ENCODE results near the gene DHX35. TPM values are rescaled to one million over a fixed set of nuclear protein-coding genes. Genes with fewer than 3 reads are reported as not detected.

Gene DHX35
- total and polyA plus RNA-seq, 2 experiments from 2014 or later, result 8.3 to 25.9 TPM

GRCh38 chr20:38963745-38964144, 1.6 kb downstream of the DHX35 start:
- H3K9me2 ChIP-seq (ENCODE audit: insufficient read depth), result no peaks in the 10 kb centered on the region
- peaks cover 6% of the 10 kb centered on the region for H3K27me3 Mint-ChIP-seq (ENCODE audit: insufficient read depth, low read depth, poor library complexity)
- no peaks in the 10 kb centered on the region for H3F3A ChIP-seq (replicated peaks; ENCODE audit: low read depth)
- H2AFZ ChIP-seq, result no peak overlapping the region
- 0 out of 2 replicates have a peak overlapping the region, but pooled peaks have one; percentile 67 for H3K4me3 ChIP-seq
- no peaks in the 10 kb centered on the region for H3K27me3 ChIP-seq (ENCODE audit: insufficient read depth)
- H3K4me1 ChIP-seq (ENCODE audit: insufficient read depth), result peaks cover 10% of the 10 kb centered on the region
- peaks cover 4% of the 10 kb centered on the region; the same call in 2 of the 3 replicates for H3K36me3 Mint-ChIP-seq (ENCODE audit: low read depth)
- TF ChIP-seq EZH2phosphoT487 (IDR thresholded peaks at IDR 0.05; ENCODE audit: unreplicated experiment) (no peak), CTCF (conservative IDR thresholded peaks at IDR 0.05; ENCODE audit: low read depth in 2 of 2) (no peak), NANOG (IDR thresholded peaks at IDR 0.05; ENCODE audit: borderline replicate concordance) (no peak), REST (IDR thresholded peaks at IDR 0.05; ENCODE audit: unreplicated experiment) (no peak), EZH2 (IDR thresholded peaks at IDR 0.05; ENCODE audit: low read depth, unreplicated experiment) (no peak), POLR2AphosphoS5 (IDR thresholded peaks at IDR 0.05; ENCODE audit: low read depth) (no peak), ZNF331 (CRISPR knock-in tag; IDR thresholded peaks at IDR 0.05; ENCODE audit: low read depth) (no peak), JUNB (IDR thresholded peaks at IDR 0.05; ENCODE audit: unreplicated experiment) (no peak), STAT1 (IDR thresholded peaks at IDR 0.05; ENCODE audit: unreplicated experiment) (no peak), ETS1 (IDR thresholded peaks at IDR 0.05) (no peak), ZNF114 (CRISPR knock-in tag; IDR thresholded peaks at IDR 0.05) (no peak), ZNF462 (CRISPR knock-in tag; IDR thresholded peaks at IDR 0.05) (no peak)
- DNase-seq (ENCODE audit: low spot score) (no peak), ATAC-seq (no peak)
- no peak overlapping the region for H3K27ac Mint-ChIP-seq
- H3K79me2 ChIP-seq (replicated peaks; ENCODE audit: insufficient read depth), result peaks cover 60% of the 10 kb centered on the region
- H3K36me3 ChIP-seq (ENCODE audit: insufficient read depth), result no peaks in the 10 kb centered on the region
- H4K20me1 ChIP-seq (replicated peaks; ENCODE audit: insufficient read depth), result peaks cover 3% of the 10 kb centered on the region; the same call in 1 of the 2 replicates
- H3K4me2 ChIP-seq, result peak overlapping the region; percentile 82; the same call in 1 of the 2 replicates
- H3K4me3 Mint-ChIP-seq, result no peak overlapping the region
- no peak overlapping the region for H3K27ac ChIP-seq (ENCODE audit: low read depth)
- peaks cover 14% of the 10 kb centered on the region for H3K4me1 Mint-ChIP-seq
- no peaks in the 10 kb centered on the region; the same call in 2 of the 3 replicates for H3K9me3 Mint-ChIP-seq
